H1 (cell line): ENCODE results near the gene NCAM1. TPM values are rescaled to one million over a fixed set of nuclear protein-coding genes. Genes with fewer than 3 reads are reported as not detected.

Source experiments
- CTCF ChIA-PET: fragments of 300-600 bp; sonication (Branson Sonifier 250); formaldehyde crosslinking; loops from one replicate; lab custom pipeline; 2021; ENCODE audit not compliant: partially characterized antibody; lab: Charles Lee
- POLR2A ChIA-PET: fragments of 300-600 bp; sonication (Branson Sonifier 250); formaldehyde crosslinking; loops from one replicate; lab custom pipeline; 2021; ENCODE audit warnings: inconsistent platforms; ENCODE audit not compliant: partially characterized antibody; lab: Charles Lee
- DNase-seq, 2 experiments: peaks; one replicate each; pipeline versions ENCODE4 v3.0.0 to v3.0.0-alpha.2; 2010 to 2022; ENCODE audit warnings: low spot score in 2 of 2, low read depth in 1 of 2, mixed read lengths in 1 of 2
- FAIRE-seq: peaks from 2 replicates; lab custom pipeline; 2011; peaks lifted over from hg19 to GRCh38; lab: Jason Lieb, UNC
- H2AFZ ChIP-seq: 2 replicates; pipeline ENCODE4 v1.8.1; 2012; ENCODE audit warnings: low read length, inconsistent platforms
- H2AK5ac ChIP-seq: 2 replicates; pipeline ENCODE4 v1.6.1; 2013; ENCODE audit warnings: low read depth, low read length
- H2BK120ac ChIP-seq: replicated peaks from 2 replicates; pipeline ENCODE3; 2013; ENCODE audit warnings: low read depth, low read length, inconsistent platforms
- H2BK12ac ChIP-seq: 2 replicates; pipeline ENCODE4 v1.6.1; 2013; ENCODE audit warnings: low read depth, low read length
- H2BK15ac ChIP-seq: 2 replicates; pipeline ENCODE4 v1.6.1; 2013; ENCODE audit warnings: low read length
- H2BK20ac ChIP-seq: 2 replicates; pipeline ENCODE4 v1.6.1; 2013; ENCODE audit warnings: low read length
- H2BK5ac ChIP-seq: 2 replicates; pipeline ENCODE4 v1.6.1; 2013; ENCODE audit warnings: low read depth, low read length
- H3K14ac ChIP-seq: 2 replicates; pipeline ENCODE4 v1.6.1; 2013; ENCODE audit warnings: inconsistent platforms; ENCODE audit not compliant: insufficient read length
- H3K18ac ChIP-seq: 2 replicates; pipeline ENCODE4 v1.6.1; 2013; ENCODE audit warnings: low read length; ENCODE audit errors: extremely low read depth
- H3K23ac ChIP-seq: 2 replicates; pipeline ENCODE4 v1.6.1; 2013; ENCODE audit warnings: inconsistent platforms; ENCODE audit not compliant: insufficient read length
- H3K23me2 ChIP-seq: 2 replicates; pipeline ENCODE4 v1.6.1; 2013; ENCODE audit warnings: low read depth, low read length
- H3K27ac ChIP-seq: 2 replicates; pipeline ENCODE4 v1.6.1; 2011; ENCODE audit warnings: low read depth, low read length, inconsistent platforms
- H3K27me3 ChIP-seq, 4 experiments: replicated peaks in 1 of 4; 1 replicate in 1 of 4; 2 replicates in 3 of 4; pipeline versions ENCODE4 v1.6.1 to v1.8.1; 2011 to 2013; ENCODE audit warnings: low read length in 3 of 4, mild to moderate bottlenecking in 3 of 4, inconsistent platforms in 2 of 4, mixed read lengths in 2 of 4, moderate library complexity in 1 of 4; ENCODE audit not compliant: control insufficient read depth in 3 of 4, insufficient read depth in 3 of 4; ENCODE audit errors: extremely low read depth in 1 of 4
- H3K36me3 ChIP-seq, 4 experiments: 2 replicates each; pipeline versions ENCODE4 v1.6.1 to v1.8.1; 2011 to 2013; ENCODE audit warnings: mild to moderate bottlenecking in 4 of 4, low read length in 3 of 4, moderate library complexity in 2 of 4, control low read depth in 1 of 4, inconsistent platforms in 1 of 4; ENCODE audit not compliant: insufficient read depth in 4 of 4, control insufficient read depth in 2 of 4
- H3K4ac ChIP-seq: replicated peaks from 2 replicates; pipeline ENCODE3; 2013; ENCODE audit warnings: low read length, low read depth, mixed read lengths, inconsistent platforms; ENCODE audit not compliant: insufficient read length
- H3K4me1 ChIP-seq, 4 experiments: replicated peaks in 1 of 4; 1 replicate in 1 of 4; 2 replicates in 3 of 4; pipeline versions ENCODE4 v1.6.1 to v1.8.1; 2011 to 2013; ENCODE audit warnings: low read length in 3 of 4, inconsistent platforms in 2 of 4, mixed read lengths in 1 of 4; ENCODE audit not compliant: insufficient read depth in 4 of 4, control insufficient read depth in 3 of 4
- H3K4me2 ChIP-seq, 2 experiments: 2 replicates each; pipeline versions ENCODE4 v1.6.1 to v1.8.1; 2011 to 2013; ENCODE audit warnings: low read depth in 2 of 2, low read length in 2 of 2, control low read depth in 1 of 2, inconsistent platforms in 1 of 2, mild to moderate bottlenecking in 1 of 2; ENCODE audit not compliant: insufficient read depth in 1 of 2
- H3K4me3 ChIP-seq, 4 experiments: fragments of 200-600, 300-600 bp in 1 of 4; sonication (generic), shearing (Covaris generic), sonication (Bioruptor Twin) in 1 of 4; 2 replicates each; pipeline versions ENCODE4 v1.5.1 to v1.8.1; 2011 to 2016; ENCODE audit warnings: low read length in 4 of 4, low read depth in 3 of 4, control low read depth in 2 of 4, inconsistent platforms in 2 of 4, mild to moderate bottlenecking in 2 of 4, mixed read lengths in 1 of 4, moderate library complexity in 1 of 4; ENCODE audit not compliant: insufficient read depth in 2 of 4; ENCODE audit errors: extremely low read depth in 1 of 4
- H3K56ac ChIP-seq: replicated peaks from 2 replicates; pipeline ENCODE3; 2013; ENCODE audit warnings: low read depth, mild to moderate bottlenecking, mixed read lengths, low read length, inconsistent platforms; ENCODE audit not compliant: insufficient read length
- H3K79me1 ChIP-seq: 2 replicates; pipeline ENCODE4 v1.6.1; 2013; ENCODE audit warnings: low read depth, low read length, control low read depth
- H3K79me2 ChIP-seq, 2 experiments: 2 replicates each; pipeline versions ENCODE4 v1.6.1 to v1.8.1; 2012 to 2013; ENCODE audit warnings: low read length in 2 of 2, mild to moderate bottlenecking in 2 of 2, inconsistent platforms in 1 of 2; ENCODE audit not compliant: insufficient read depth in 2 of 2, control insufficient read depth in 1 of 2
- H3K9ac ChIP-seq, 4 experiments: replicated peaks in 1 of 4; 1 replicate in 1 of 4; 2 replicates in 3 of 4; pipeline versions ENCODE4 v1.6.1 to v1.8.1; 2011 to 2013; ENCODE audit warnings: low read depth in 3 of 4, low read length in 3 of 4, control low read depth in 2 of 4, mild to moderate bottlenecking in 2 of 4, moderate library complexity in 2 of 4, inconsistent platforms in 1 of 4; ENCODE audit errors: extremely low read depth in 1 of 4
- H3K9me3 ChIP-seq, 2 experiments: 2 replicates each; pipeline versions ENCODE4 v1.6.1 to v1.8.1; 2012 to 2013; ENCODE audit warnings: mild to moderate bottlenecking in 2 of 2, moderate library complexity in 2 of 2, control low read depth in 1 of 2, inconsistent platforms in 1 of 2, low read depth in 1 of 2, low read length in 1 of 2, mixed read lengths in 1 of 2; ENCODE audit not compliant: insufficient read depth in 2 of 2
- H4K20me1 ChIP-seq, 2 experiments: replicated peaks in 1 of 2; 2 replicates each; pipeline versions ENCODE3 to v1.8.1; 2011 to 2013; ENCODE audit warnings: inconsistent platforms in 2 of 2, low read length in 2 of 2, mild to moderate bottlenecking in 1 of 2; ENCODE audit not compliant: insufficient read depth in 2 of 2, control insufficient read depth in 1 of 2
- H4K5ac ChIP-seq: 2 replicates; pipeline ENCODE4 v1.6.1; 2013; ENCODE audit warnings: low read length, low read depth, mixed read lengths, inconsistent platforms; ENCODE audit not compliant: insufficient read length
- H4K8ac ChIP-seq: 2 replicates; pipeline ENCODE4 v1.8.0; 2013; ENCODE audit warnings: mild to moderate bottlenecking, moderate library complexity, low read length, inconsistent platforms; ENCODE audit not compliant: insufficient read depth; ENCODE audit errors: extremely low read depth
- H4K91ac ChIP-seq: replicated peaks from 2 replicates; pipeline ENCODE3; 2013; ENCODE audit warnings: low read length, mixed read lengths, inconsistent platforms; ENCODE audit not compliant: insufficient read length
- ASH2L ChIP-seq: fragments of 200-600, 300-600 bp; sonication (generic); IDR thresholded peaks from one replicate; pipeline ENCODE4 v1.7.1; 2017; ENCODE audit warnings: low read length
- CTBP2 ChIP-seq: IDR thresholded peaks from 2 replicates; pipeline ENCODE4 v1.7.0; 2011; ENCODE audit warnings: borderline replicate concordance, mild to moderate bottlenecking, moderate library complexity, mixed read lengths, low read length; ENCODE audit not compliant: insufficient read depth, insufficient read length
- KDM1A ChIP-seq: fragments of 200-600, 300-600 bp; sonication (generic); IDR thresholded peaks from 2 replicates; pipeline ENCODE4 v1.7.1; 2016; ENCODE audit warnings: mild to moderate bottlenecking, low read length, borderline replicate concordance
- TCF12 ChIP-seq: IDR thresholded peaks from 2 replicates; pipeline ENCODE4 v1.6.1; 2011; ENCODE audit warnings: low read depth, mild to moderate bottlenecking, low read length
- WGBS, 2 experiments: shearing (Covaris generic) in 1 of 2; methylation state at CpG; one replicate each; pipeline versions ENCODE4 v1.1.6 to v1.1.7; 2013 to 2015; ENCODE audit warnings: low lambda C conversion rate in 2 of 2, mixed read lengths in 2 of 2, inconsistent platforms in 1 of 2, low coverage in 1 of 2, missing lambda C conversion rate in 1 of 2; ENCODE audit not compliant: insufficient replicate concordance in 2 of 2, insufficient coverage in 1 of 2, insufficient read length in 1 of 2; ENCODE audit errors: extremely low coverage in 1 of 2, missing lambda C conversion rate in 1 of 2; 5-methylcytosine and 5-hydroxymethylcytosine counted together
- polyA plus RNA-seq, 7 experiments: library from polyadenylated mRNA; depleted of rRNA in 3 of 7; stranded (reverse) in 5 of 7; unstranded in 2 of 7; fragments of >200 nt in 5 of 7; fragments of 200-250 nt in 2 of 7; gene quantifications; 1 replicate in 5 of 7; 2 replicates in 1 of 7; 4 replicates in 1 of 7; pipeline versions ENCODE4 v1.2.1 to v1.2.3, GENCODE V29; 2011 to 2013; ENCODE audit warnings: missing spikeins in 2 of 7, mixed read lengths in 2 of 7
- total RNA-seq: library from RNA; stranded (reverse); fragmentation: NEBNext Ultra II Directional; extraction: Animal tissue kit (Norgen Biotek cat#: 25700); gene quantifications from 2 replicates; pipeline ENCODE4 v1.2.1, GENCODE V29; 2021

The NCAM1 gene
- total and polyA plus RNA-seq, 2 of the 8 experiments (the other 6 are each of a cell fraction or from before 2014, with no cell fraction given): 3.1 to 4.3 TPM

DNA sequence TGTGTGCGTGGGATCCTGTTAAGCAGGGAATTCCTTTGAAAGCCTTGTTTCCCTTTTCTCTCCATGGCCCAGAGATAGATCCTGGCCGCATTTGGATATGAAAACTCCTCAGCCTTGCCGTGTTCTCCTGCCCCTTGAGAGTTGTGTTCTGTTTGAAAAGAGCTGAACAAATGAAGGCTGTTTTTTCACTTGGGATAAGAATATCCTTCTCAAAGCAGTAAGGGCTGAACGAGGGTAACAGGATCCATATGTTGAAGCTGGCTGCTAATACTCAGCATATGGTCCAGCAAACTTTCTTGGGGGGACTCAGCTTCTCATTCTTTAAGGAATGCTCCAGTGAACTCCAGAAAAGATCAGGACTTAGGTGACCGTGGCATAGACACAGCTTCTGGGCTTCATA, 238.6 kb downstream of the NCAM1 start:
- no peaks in the 10 kb centered on the region for H3K9me3 ChIP-seq
- no peak overlapping the region for H3K23ac ChIP-seq
- H3K23me2 ChIP-seq: no peaks in the 10 kb centered on the region
- ChIA-PET CTCF (interaction anchor here (0.7 kb wide), 1 partner anchor 1033 kb away, joined by 3 read pairs; the partner anchor contains the start of gene TEX12), POLR2A (no interaction called here)
- H3K79me1 ChIP-seq: no peaks in the 10 kb centered on the region
- no peak for DNase-seq
- H2BK120ac ChIP-seq: no peak overlapping the region
- no peak overlapping the region for H2BK15ac ChIP-seq
- WGBS, 2 experiments: 92% methylated on average over 5 of the region's 5 CpGs; no CpG with 5 or more reads in 1 of the 2 experiments
- no peak overlapping the region for H3K56ac ChIP-seq
- no peak overlapping the region for H3K18ac ChIP-seq
- H2AK5ac ChIP-seq: no peak overlapping the region
- FAIRE-seq: no peak
- H3K4me3 ChIP-seq: no peak overlapping the region
- no peaks in the 10 kb centered on the region for H3K36me3 ChIP-seq
- no peaks in the 10 kb centered on the region for H3K79me2 ChIP-seq
- H3K9ac ChIP-seq: no peak overlapping the region
- no peaks in the 10 kb centered on the region for H3K27me3 ChIP-seq
- H4K8ac ChIP-seq: no peak overlapping the region
- H2BK5ac ChIP-seq: no peak overlapping the region
- no peak overlapping the region for H3K4me2 ChIP-seq
- H3K4me1 ChIP-seq: no peaks in the 10 kb centered on the region
- H3K14ac ChIP-seq: no peak overlapping the region
- H4K91ac ChIP-seq: no peak overlapping the region
- no peaks in the 10 kb centered on the region for H4K20me1 ChIP-seq
- H2BK20ac ChIP-seq: no peak overlapping the region
- no peak overlapping the region for H3K27ac ChIP-seq
- no peak overlapping the region for H4K5ac ChIP-seq
- no peak overlapping the region for H2BK12ac ChIP-seq
- TF ChIP-seq TCF12: no peak
- no peak for TF ChIP-seq CTBP2
- no peak for TF ChIP-seq ASH2L
- TF ChIP-seq KDM1A: no peak
- no peak overlapping the region for H2AFZ ChIP-seq
- no peak overlapping the region for H3K4ac ChIP-seq
